Small intestine (tissue), 7 donors: Measurements from ENCODE around the gene NRXN3. TPM values are rescaled to one million over a fixed set of nuclear protein-coding genes. Genes with fewer than 3 reads are reported as not detected.

Experiments used
- DNase-seq, 2 donors: peaks; one replicate each; pipeline versions ENCODE4 v3.0.0 to v3.0.0-alpha.2; 2013
- FAIRE-seq: peaks from 2 replicates; lab custom pipeline; 2012; peaks lifted over from hg19 to GRCh38; lab: Jason Lieb, UNC
- H3K27ac ChIP-seq, 3 donors: one replicate each; pipeline ENCODE4 v1.5.1; 2013; ENCODE audit warnings: low read length in 2 of 3, mild to moderate bottlenecking in 2 of 3, control low read depth in 1 of 3, inconsistent platforms in 1 of 3, low read depth in 1 of 3, moderate library complexity in 1 of 3
- H3K27me3 ChIP-seq, 3 donors: one replicate each; pipeline ENCODE4 v1.6.1; 2013; ENCODE audit warnings: low read length in 3 of 3, inconsistent platforms in 1 of 3; ENCODE audit not compliant: control insufficient read depth in 3 of 3, insufficient read depth in 3 of 3
- H3K36me3 ChIP-seq, 3 donors: one replicate each; pipeline ENCODE4 v1.6.1; 2013; ENCODE audit warnings: low read length in 3 of 3, inconsistent platforms in 1 of 3, low read depth in 1 of 3, mild to moderate bottlenecking in 1 of 3, moderate library complexity in 1 of 3; ENCODE audit not compliant: control insufficient read depth in 3 of 3, insufficient read depth in 2 of 3
- H3K4me1 ChIP-seq, 3 donors: one replicate each; pipeline ENCODE4 v1.6.1; 2013; ENCODE audit warnings: low read length in 2 of 3, inconsistent platforms in 1 of 3, low read depth in 1 of 3, mild to moderate bottlenecking in 1 of 3, moderate library complexity in 1 of 3; ENCODE audit not compliant: control insufficient read depth in 3 of 3, insufficient read depth in 2 of 3
- H3K4me3 ChIP-seq, 3 donors: one replicate each; pipeline ENCODE4 v1.5.1; 2013; ENCODE audit warnings: low read length in 3 of 3, control low read depth in 1 of 3, inconsistent platforms in 1 of 3, low read depth in 1 of 3, mild to moderate bottlenecking in 1 of 3, moderate library complexity in 1 of 3
- H3K9me3 ChIP-seq, 2 donors: one replicate each; pipeline ENCODE4 v1.6.1; 2013; ENCODE audit warnings: low read depth in 1 of 2, low read length in 1 of 2; ENCODE audit not compliant: control insufficient read depth in 2 of 2, insufficient read depth in 1 of 2
- WGBS, 3 donors: extraction: QIAGEN DNeasy Blood & Tissue Kit; methylation state at CpG; one replicate each; pipeline ENCODE4 v1.1.7; 2013; 5-methylcytosine and 5-hydroxymethylcytosine counted together
- polyA plus RNA-seq, 4 donors: library from polyadenylated mRNA; stranded (reverse) in 3 of 4; unstranded in 1 of 4; fragments of 200-250 nt in 3 of 4; fragments of 120-200 nt in 1 of 4; gene quantifications; one replicate each; pipeline versions ENCODE4 v1.2.1 to v1.2.3, GENCODE V29; 2013
- donor health status: healthy with polysubstance abuse.
- donor health status: control.
- donor health status: control.
- donor health status: Bipolar disorder and iron deficiency.
- donor health status: healthy.

NRXN3 gene
- polyA plus RNA-seq, 4 donors: 2.3 TPM; not detected in 2

DNA sequence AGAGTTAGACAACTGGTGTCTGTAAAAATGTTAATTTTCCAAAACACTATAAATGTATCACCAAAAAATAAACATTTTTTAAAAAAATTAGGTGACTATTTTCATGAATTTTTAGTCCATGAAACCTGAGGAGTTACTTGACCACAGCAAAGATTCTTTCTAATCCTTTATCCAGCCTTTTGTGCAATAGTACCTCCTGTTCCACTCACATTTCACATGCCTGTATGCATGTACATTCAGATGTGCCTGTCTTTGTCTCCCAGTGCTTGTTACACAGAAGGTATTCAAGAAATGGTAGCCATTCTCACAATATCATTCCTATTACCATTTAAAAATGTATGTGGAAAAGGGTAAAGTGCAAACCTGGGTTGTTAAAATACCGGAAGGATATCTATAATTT lies 1184.2 kb downstream of the NRXN3 start:
- DNase-seq (no peak), FAIRE-seq (no peak)
- 68 to 83% (median 72%) methylated on average over 1 of the region's 1 CpG for WGBS, 3 donors
- Histone ChIP-seq H3K27me3 (no peaks in the 10 kb centered on the region), H3K4me3 (no peak overlapping the region), H3K4me1 (no peaks in the 10 kb centered on the region), H3K9me3 (no peaks in the 10 kb centered on the region), H3K27ac (no peak overlapping the region), H3K36me3 (no peaks in the 10 kb centered on the region)

DNA sequence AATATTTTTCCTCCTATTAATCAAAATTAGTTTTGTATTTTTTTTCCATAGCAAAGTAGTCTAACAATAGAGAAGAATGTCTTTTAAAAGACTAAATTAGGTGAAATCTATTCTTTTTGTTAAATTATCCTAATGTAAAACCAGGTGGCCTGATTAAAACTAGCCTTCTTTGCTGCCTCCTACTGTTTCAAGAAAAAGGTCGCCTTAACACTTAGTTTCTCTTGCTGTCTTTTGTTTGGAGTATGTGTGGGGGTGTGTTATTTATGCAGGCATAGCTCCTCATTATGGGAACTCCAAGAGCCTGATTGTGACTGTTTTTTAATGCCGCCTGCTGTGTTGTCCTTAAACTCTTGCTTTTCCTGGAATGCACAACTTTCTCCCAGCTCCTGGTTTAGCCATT lies 1185.9 kb downstream of the NRXN3 start:
- FAIRE-seq (no peak), DNase-seq (no peak)
- WGBS, 3 donors: 82 to 90% (median 86%) methylated on average over 2 of the region's 2 CpGs
- Histone ChIP-seq H3K27ac (no peak overlapping the region), H3K4me1 (no peaks in the 10 kb centered on the region), H3K36me3 (no peaks in the 10 kb centered on the region), H3K4me3 (no peak overlapping the region), H3K27me3 (no peaks in the 10 kb centered on the region), H3K9me3 (no peaks in the 10 kb centered on the region)

DNA sequence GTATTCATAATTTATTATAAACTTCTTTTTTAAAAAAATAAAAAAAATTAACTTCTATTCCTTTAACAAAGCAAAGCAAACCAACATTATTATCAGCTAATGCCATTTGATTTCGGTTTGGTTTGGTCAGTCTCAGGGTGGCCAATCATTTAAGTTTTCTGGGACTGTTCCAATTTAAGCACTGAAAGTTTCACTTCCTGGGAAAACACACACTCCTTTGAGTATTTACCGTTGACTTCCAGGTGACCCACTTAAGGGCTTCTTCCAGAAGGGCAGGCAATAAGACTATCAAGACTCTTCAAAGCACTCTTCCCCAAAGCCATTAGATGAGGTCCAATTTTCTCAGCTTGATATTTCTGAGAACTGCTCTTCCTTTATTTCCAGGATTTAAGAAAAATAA lies 1187.1 kb downstream of the NRXN3 start:
- FAIRE-seq: no peak
- Histone ChIP-seq H3K4me1 (no peaks in the 10 kb centered on the region), H3K36me3 (no peaks in the 10 kb centered on the region), H3K9me3 (no peaks in the 10 kb centered on the region), H3K27ac (no peak overlapping the region), H3K4me3 (no peak overlapping the region), H3K27me3 (no peaks in the 10 kb centered on the region)
- 64 to 76% (median 72%) methylated on average over 2 of the region's 2 CpGs for WGBS, 3 donors
- DNase-seq: no peak

DNA sequence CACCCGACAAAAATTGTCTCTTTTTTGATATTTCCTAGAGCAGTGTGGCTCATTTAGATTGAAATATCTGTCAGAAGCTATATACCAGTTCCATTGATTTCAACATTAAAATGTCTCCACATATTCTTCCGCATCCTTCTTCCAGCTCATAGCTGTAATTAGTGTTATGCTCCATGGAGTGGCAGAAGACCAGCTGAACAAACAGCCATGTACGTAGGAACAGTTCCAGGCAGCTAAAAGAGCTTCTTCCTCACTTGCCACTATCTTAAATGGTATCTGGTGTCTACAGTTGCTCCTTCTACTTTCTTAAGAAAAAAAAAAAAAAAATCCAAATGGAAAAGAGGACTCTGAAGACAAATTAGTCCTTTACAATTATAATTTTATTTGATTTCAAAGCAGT lies 1193.1 kb downstream of the NRXN3 start:
- no peaks in the 10 kb centered on the region for H3K27me3 ChIP-seq
- no peak for DNase-seq
- no peak for FAIRE-seq
- no peak overlapping the region for H3K4me3 ChIP-seq
- no peaks in the 10 kb centered on the region for H3K4me1 ChIP-seq
- H3K27ac ChIP-seq: no peak overlapping the region
- 83 to 84% (median 83%) methylated on average over 3 of the region's 3 CpGs for WGBS, 3 donors
- no peaks in the 10 kb centered on the region for H3K36me3 ChIP-seq
- H3K9me3 ChIP-seq: no peaks in the 10 kb centered on the region

DNA sequence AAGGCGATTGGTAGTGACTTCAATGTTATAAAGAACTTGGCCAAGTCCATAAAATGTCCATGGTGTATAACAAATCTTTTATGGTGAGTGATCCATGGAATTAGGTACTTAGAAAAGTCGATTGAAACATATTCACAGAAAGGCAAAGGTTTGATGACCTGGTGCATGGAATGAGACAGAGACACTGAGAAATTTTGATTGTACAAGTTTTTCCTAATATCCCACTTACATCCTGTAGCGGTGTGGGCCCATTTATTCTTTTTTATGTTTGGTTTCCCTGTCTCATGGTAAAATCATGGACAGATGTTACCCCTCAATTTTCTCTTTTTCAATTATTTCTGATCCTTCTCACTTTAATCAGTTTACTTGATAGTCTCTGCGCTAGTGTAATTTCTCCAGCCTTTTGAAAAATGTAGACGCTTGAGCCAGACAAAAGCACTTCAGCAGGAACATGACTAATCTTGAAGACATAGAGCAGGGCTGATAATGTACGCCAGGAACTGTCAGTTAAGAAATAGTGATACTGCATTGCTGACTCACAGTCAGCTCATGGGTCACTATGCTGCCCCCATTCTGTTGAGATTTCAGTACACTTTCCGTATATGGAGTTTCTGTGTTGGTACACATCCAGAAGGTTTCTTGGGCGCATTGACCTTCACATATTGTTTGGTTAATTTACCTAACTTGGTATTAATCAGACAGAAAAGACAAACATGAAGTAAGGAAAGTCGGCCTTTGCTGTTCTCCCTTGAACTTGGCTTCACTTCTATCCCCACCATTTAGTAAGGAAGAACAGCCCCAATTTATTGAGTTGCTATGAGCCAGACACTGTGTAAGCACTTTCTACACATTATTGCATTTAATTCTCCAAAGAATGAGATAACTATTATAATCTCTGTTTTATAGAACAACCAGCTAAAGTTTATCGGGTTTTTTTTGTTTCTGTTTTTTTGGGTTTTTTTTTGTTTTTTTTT lies 1199.5 kb downstream of the NRXN3 start:
- no peak overlapping the region for H3K4me3 ChIP-seq
- no peaks in the 10 kb centered on the region for H3K36me3 ChIP-seq
- WGBS, 3 donors: 66 to 82% (median 74%) methylated on average over 10 of the region's 10 CpGs
- no peak overlapping the region for H3K27ac ChIP-seq
- no peaks in the 10 kb centered on the region for H3K27me3 ChIP-seq
- FAIRE-seq (no peak), DNase-seq (peak in 1 of 2 donors; percentile 16)
- no peaks in the 10 kb centered on the region for H3K9me3 ChIP-seq
- no peaks in the 10 kb centered on the region for H3K4me1 ChIP-seq

DNA sequence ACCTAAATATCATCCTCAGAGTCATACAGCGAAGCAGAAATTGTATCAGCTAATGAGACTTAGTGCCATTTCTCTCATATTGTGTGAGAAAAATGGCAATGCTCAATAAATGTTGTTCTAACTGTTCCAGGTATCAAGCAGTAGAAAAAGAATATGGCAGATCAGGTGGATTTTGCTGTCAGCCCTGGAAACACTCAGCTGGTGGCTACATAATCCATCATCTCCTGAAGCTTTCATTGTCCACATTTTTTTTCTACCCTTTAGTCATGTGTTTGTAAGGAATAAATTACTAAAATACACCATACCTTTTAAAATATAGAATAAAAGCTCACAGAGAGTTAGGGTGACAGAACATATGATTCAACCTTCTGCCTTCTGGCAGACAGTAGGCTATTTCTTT lies 1200.8 kb downstream of the NRXN3 start:
- Histone ChIP-seq H3K4me3 (no peak overlapping the region), H3K27me3 (no peaks in the 10 kb centered on the region), H3K9me3 (no peaks in the 10 kb centered on the region), H3K27ac (no peak overlapping the region), H3K4me1 (no peaks in the 10 kb centered on the region), H3K36me3 (no peaks in the 10 kb centered on the region)
- DNase-seq (no peak), FAIRE-seq (no peak)
- 89 to 95% (median 92%) methylated on average over 1 of the region's 1 CpG for WGBS, 3 donors

DNA sequence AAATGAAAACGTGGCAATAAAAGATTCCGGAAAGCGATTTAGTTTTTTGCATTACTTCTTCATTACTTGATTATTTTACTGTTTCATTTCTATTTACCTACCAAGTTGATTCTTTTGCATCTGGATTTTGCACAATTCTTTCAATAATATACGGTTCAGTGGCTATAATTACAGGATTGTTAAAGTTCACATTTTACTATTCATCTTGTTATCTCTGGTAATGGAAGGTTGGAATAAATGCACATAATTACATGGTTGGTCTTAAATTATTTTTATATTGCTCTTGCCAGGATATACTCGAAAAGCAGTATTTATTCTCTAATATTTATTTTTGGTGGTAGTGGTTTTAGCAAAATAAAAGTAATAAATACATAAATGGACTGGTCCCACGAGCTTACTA lies 1203.3 kb downstream of the NRXN3 start:
- no peaks in the 10 kb centered on the region for H3K27me3 ChIP-seq
- 78 to 85% (median 81%) methylated on average over 6 of the region's 6 CpGs for WGBS, 3 donors
- no peaks in the 10 kb centered on the region for H3K4me1 ChIP-seq
- no peak overlapping the region for H3K4me3 ChIP-seq
- FAIRE-seq (no peak), DNase-seq (no peak)
- no peaks in the 10 kb centered on the region for H3K36me3 ChIP-seq
- no peaks in the 10 kb centered on the region for H3K9me3 ChIP-seq
- no peak overlapping the region for H3K27ac ChIP-seq

DNA sequence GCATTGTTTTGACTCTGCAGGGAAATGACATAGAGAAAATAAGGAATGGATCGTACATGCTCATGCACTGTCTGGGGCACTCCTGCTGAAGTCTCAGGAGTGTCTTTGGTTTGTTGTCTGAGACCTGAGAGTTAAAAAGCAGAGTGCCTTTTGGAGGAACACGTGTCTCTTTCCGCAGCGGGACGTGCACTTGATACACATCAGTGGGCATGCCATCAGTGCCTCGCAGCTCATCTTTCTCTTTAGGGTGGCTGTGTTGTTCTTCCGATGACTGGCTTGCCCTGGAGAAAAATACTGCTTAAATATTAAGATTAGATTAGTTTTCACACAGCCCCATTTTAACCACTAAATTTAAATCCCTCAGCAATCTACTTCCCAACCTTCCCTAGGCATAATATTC lies 1205.2 kb downstream of the NRXN3 start:
- no peak for FAIRE-seq
- WGBS, 3 donors: 80 to 87% (median 85%) methylated on average over 7 of the region's 7 CpGs

More for the DNA sequence above, 1205.2 kb downstream of the NRXN3 start:
- no peak overlapping the region for H3K27ac ChIP-seq
- H3K27me3 ChIP-seq: no peaks in the 10 kb centered on the region
- no peaks in the 10 kb centered on the region for H3K9me3 ChIP-seq
- no peak overlapping the region for H3K4me3 ChIP-seq
- no peaks in the 10 kb centered on the region for H3K36me3 ChIP-seq
- H3K4me1 ChIP-seq: no peaks in the 10 kb centered on the region
- no peak for DNase-seq
